ENCODE results near the gene ZNF768.
"Not testable (repeated sequence)": the region's sequence is repeated elsewhere in the genome, so short reads cannot be mapped to it uniquely, and the experiment has no call there.

Gene ZNF768

GRCh38 chr16:30555315-30556124, 29.2 kb upstream of the ZNF768 start:
- DNase-seq = no peak

GRCh38 chr16:30554557-30555314, 28.4 kb upstream of the ZNF768 start:
- DNase-seq = no peak

- DNase-seq = no peak
These were observed 27.1 kb upstream of the ZNF768 start for GRCh38 chr16:30553393-30553899.

- DNase-seq = no peak
These were observed 26.6 kb upstream of the ZNF768 start for GRCh38 chr16:30552956-30553355.

GRCh38 chr16:30551781-30552180, 25.4 kb upstream of the ZNF768 start:
- DNase-seq = no peak

- no peak for DNase-seq
These were observed 22.3 kb upstream of the ZNF768 start for GRCh38 chr16:30548416-30549253.

DNA sequence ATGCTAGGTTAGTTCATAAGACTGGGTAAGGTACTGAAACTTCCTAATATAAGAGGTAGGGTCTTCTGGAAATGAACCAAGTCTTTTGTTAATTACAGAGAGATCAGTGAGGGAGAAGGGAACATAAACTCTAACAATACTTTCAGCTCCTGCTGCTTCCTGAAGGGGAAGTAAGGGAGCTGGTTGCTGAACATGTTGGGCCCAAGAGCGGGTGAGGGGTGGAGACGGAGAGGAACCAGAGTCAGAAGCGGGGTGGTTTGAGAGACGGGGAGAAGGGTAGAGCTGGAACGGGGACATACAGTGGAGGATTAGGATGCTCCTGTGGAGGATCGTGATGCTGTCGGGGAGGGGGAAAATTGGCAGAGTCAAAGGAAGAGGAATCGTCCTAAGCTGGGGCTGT, 19.7 kb upstream of the ZNF768 start:
- DNase-seq = no peak

GRCh38 chr16:30543067-30543466, 16.7 kb upstream of the ZNF768 start:
- no peak for DNase-seq

GRCh38 chr16:30541502-30542329, 15.3 kb upstream of the ZNF768 start:
- peak; percentile 76 for DNase-seq

DNA sequence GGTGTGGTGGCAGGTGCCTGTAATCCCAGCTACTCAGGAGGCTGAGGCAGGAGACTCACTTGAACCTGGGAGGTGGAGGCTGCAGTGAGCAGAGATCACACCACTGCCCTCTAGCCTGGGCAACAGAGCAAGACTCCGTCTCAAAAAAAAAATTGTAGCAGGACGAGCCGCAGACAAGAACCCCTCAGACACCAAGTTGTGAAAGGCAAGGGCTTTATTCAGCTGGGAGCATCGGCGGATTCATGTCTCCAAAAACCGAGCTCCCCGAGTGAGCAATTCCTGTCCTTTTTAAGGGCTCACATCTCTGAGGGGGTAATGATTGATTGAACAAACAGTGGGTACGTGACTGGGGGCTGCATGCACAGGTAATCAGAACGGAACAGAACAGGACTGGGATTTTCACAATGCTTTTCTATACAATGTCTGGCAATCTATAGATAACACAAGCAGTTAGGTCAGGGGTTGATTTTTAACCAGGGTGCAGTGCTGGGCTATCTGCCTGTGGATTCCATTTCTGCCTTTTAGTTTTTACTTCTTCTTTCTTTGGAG, 14.6 kb upstream of the ZNF768 start:
- not testable (repeated sequence) for DNase-seq

DNA sequence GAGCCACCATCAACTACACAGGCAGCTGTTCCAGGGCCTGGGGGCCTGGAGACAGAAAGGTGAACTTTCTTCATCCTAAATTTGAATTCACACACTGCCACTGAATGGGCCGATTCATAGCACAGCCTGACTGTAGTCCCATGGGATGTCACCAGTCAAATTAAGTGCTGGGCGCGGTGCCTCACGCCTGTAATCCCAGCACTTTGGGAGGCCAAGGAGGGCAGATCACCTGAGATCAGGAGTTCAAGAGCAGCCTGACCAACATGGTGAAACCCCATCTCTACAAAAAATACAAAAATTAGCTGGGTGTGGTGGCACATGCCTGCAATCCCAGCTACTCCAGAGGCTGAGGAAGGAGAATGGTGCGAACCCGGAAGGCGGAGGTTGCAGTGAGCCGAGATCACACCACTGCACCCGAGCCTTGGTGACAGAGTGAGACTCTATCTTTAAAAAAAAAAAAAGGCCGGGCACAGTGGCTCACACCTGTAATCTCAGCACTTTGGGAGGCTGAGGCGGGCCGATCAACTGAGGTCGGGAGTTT, 13.7 kb upstream of the ZNF768 start:
- not testable (repeated sequence) for DNase-seq

DNA sequence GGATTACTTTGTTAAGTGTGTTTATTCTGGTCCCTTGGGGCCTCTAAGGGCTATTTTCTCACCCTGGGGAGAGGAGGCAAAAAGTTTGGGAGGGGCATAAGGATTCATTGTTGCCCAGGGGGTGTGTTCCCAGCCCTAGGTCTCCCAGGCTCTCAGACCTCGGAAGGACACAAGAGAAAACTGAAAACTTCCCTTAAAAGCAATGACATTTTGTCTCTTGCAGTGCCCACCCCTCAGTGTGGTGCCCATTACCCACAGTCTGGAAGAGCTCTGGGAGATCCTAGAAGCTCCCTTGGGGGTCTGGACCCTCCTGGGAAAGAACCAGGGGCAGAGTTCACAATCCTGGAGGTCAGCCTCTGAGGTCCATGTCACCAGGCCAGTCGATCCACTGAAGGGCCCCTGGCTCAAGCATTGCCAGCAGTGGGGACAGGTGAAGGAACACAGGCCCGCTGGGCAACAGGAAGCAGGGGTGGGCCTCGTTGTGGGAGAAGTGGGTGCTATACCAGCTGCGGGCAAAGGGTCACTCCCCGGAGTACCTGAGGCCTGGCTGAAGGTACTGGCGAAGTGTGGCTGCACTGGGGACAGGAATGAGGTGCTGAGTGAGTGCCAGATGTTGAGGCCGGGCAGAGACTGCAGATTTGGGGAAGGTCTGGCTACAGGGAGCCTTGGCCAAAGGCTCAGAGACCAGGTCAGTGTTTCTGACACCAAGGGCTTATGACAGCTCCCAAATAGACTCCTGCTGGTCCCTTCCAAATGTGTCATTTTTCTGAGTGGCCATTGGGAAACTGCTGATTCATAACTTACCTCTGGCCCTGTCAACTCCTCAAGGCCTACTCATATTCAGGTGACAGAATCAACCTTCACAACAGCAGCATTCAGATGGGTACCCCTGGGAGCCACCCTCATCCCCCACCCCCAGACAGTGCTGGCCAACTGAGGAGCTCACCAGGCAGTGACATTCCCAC, 12.9 kb upstream of the ZNF768 start:
- no peak for DNase-seq

DNA sequence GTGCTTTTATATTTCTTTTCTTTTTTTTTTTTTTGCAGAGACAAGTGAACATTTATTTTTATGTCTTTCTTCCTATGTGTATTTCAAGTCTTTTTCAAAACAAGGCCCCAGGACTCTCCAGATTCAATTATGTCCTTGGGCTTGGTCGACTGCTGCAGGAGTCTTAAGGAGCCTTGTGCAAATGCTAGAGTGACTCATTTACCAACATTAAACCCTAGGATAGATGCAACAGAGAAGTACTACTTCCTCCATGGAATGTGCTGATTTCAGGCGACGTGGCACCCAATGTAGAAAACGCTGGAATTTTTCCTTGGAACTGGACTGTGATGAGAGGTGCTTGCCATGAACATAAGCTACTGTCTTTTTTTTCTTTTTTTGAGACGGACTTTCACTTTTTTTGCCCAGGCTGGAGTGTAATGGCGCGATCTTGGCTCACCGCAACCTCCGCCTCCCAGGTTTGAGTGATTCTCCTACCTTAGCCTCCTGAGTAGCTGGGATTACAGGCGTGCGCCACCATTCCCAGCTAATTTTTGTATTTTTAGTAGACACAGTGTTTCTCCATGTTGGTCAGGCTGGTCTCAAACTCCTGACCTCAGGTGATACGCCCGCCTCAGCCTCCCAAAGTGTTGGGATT, 10.1 kb upstream of the ZNF768 start:
- not testable (repeated sequence) for DNase-seq

DNA sequence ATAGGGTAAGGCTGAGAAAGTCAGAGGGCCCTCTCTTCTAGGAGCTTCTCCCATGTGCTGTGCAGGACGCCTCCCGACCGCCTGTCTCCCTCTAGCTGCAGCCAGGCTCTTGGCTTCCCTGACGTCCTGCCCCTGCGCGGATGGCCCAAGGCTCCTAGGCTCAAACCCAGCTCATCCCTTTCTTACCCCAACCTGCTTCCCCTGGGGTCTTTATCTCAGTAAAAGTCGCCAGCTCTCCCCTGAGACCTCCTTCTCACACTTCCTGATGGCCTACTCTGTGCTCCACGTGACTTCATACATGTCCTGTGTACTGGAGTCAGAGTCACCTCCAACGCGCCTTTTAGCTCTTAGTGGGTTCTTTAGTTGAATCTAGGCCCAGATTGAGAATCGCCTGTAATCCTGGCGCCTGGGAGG, 9.4 kb upstream of the ZNF768 start:
- peak; percentile 72 for DNase-seq

- DNase-seq = no peak
These were observed 8.9 kb upstream of the ZNF768 start for GRCh38 chr16:30535106-30535776.

DNA sequence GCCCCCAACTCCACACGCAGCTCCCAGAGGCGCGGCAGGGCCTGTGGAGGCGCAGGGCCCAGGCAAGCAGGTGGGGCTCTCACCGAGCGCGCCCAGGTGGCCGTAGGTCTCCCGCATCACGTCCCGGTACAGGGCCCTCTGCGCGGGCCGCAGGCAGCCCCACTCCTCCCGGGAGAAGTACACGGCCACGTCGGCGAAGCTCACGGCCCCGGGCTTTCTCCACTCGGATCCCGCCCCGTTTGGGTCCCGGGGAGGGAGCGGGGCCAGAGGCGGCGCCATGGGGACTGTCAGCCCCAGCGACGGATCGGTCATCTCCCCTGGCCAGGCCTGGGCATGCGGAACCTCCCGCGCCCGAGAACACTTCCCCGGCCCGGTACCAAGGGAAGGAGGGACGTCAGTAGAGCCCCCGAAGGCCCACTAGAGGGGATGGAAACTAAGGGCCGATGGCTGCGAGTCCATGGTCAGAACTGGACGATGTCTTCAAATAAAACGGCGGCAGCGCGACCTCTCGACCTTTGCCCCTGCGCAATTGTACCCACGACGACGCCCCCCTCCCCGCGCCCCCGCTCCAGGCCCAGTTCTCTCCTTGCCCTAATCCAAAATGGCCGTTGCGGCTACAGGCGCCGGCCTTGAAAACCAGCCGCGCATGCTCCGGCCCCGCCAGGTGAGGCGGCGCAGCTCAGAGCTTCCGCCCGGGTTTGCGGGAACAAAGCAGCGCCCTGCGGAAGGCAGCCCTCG, 8.2 kb upstream of the ZNF768 start, which contains the start of gene ZNF747:
TSS of gene ZNF747 (minus strand) at position 491 of the 738 bp plus-strand sequence. CDS start at position 312, 179 bp downstream.
- peak; percentile 78 for DNase-seq

DNA sequence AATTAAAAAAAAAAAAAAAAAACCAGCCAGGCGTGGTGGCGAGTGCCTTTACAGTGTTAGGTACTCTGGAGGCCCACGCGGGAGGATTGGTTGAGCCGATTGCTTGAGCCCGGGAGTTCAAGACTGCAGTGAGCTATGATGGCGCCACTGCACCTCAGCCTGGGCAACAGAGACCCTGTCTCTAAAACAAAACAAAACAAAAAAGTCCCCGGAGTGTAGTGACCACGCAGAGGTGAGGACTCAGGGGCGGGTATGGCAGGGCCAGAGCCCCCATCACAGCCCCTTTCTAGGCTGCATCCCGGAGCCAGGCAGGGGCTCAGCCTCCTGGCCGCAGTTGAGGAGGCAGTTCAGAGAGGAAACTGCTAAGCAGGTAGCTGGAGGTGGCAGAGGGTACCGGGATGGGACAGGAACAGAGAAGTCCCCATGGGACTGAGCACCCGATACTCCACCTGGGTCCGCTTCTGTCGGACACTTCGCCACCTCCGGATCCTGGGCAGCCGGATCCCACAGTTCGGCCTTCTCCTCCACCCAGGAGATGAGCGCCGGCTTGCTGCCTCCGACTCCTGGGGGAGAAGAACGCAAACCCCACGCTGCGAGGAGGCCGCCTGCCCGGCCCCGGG, 7.5 kb upstream of the ZNF768 start:
- DNase-seq = no peak

GRCh38 chr16:30533146-30533522, 6.8 kb upstream of the ZNF768 start:
- DNase-seq = no peak
